Omental fat pad (tissue), 4 donors: ENCODE measurements around the gene RNF112. TPM values are rescaled to one million over a fixed set of nuclear protein-coding genes. Genes with fewer than 3 reads are reported as not detected.

ENCODE experiments used
- ATAC-seq: fragments of 150-250 bp; one replicate; pipeline ENCODE4 v1.9.1; 2016; ENCODE audit warnings: mild to moderate bottlenecking, moderate library complexity; ENCODE audit not compliant: low FRiP score
- DNase-seq: peaks from one replicate; pipeline ENCODE4 v3.0.0-alpha.2; 2019; ENCODE audit warnings: low spot score
- CTCF ChIP-seq, 3 donors: fragments of 450-650 bp; IDR thresholded peaks; one replicate each; pipeline ENCODE4 v1.5.1; 2016 to 2017; ENCODE audit warnings: antibody characterized with exemption in 3 of 3, mild to moderate bottlenecking in 3 of 3, moderate library complexity in 2 of 3
- total RNA-seq, 4 donors: library from RNA; depleted of rRNA; stranded (reverse); fragments of >200 nt; gene quantifications; one replicate each; pipeline ENCODE4 v1.1.0, GENCODE V29; 2016

Gene RNF112
- total RNA-seq, 4 donors from 2014 or later: 0.44 to 3.0 (median 1.7) TPM

GRCh38 chr17:19412984-19413383 is 2.0 kb downstream of the RNF112 start:
- TF ChIP-seq CTCF (IDR thresholded peaks at IDR 0.05): no peak
- ATAC-seq: no peak

GRCh38 chr17:19413761-19414160 is 2.7 kb downstream of the RNF112 start:
- DNase-seq: no peak
- TF ChIP-seq CTCF (IDR thresholded peaks at IDR 0.05): no peak
- no peak for ATAC-seq

More at GRCh38 chr17:19412984-19413383, 2.0 kb downstream of the RNF112 start:
- no peak for DNase-seq

GRCh38 chr17:19414396-19415280 is 3.6 kb downstream of the RNF112 start:
- DNase-seq (no peak), ATAC-seq (no peak)
- no peak for TF ChIP-seq CTCF (IDR thresholded peaks at IDR 0.05)

GRCh38 chr17:19415311-19415710 is 4.3 kb downstream of the RNF112 start:
- no peak for TF ChIP-seq CTCF (IDR thresholded peaks at IDR 0.05)
- no peak for ATAC-seq
- DNase-seq: no peak

GRCh38 chr17:19415806-19416775 is 5.1 kb downstream of the RNF112 start:
- ATAC-seq: no peak
- no peak for DNase-seq
- TF ChIP-seq CTCF (IDR thresholded peaks at IDR 0.05): no peak

GRCh38 chr17:19417611-19418010 is 6.6 kb downstream of the RNF112 start:
- TF ChIP-seq CTCF (IDR thresholded peaks at IDR 0.05): no peak
- no peak for DNase-seq

More at GRCh38 chr17:19417611-19418010, 6.6 kb downstream of the RNF112 start:
- ATAC-seq: no peak
